Measurements from ENCODE around the gene SPAG5. TPM values are rescaled to one million over a fixed set of nuclear protein-coding genes. Genes with fewer than 3 reads are reported as not detected.

Gene SPAG5
- total RNA-seq, 1 donor from 2014 or later, result 88.3 TPM

GRCh38 chr17:28623696-28624095 lies 24.9 kb upstream of the SPAG5 start:
- TF ChIP-seq CTCF (conservative IDR thresholded peaks at IDR 0.05), result no peak
- DNase-seq (ENCODE audit: extremely low spot score, unreplicated experiment), result no peak
- no peaks in the 10 kb centered on the region for H3K4me1 Mint-ChIP-seq (ENCODE audit: unreplicated experiment)
- peaks cover 33% of the 10 kb centered on the region for H3K36me3 Mint-ChIP-seq
- H3K4me3 Mint-ChIP-seq, result no peak overlapping the region
- no peaks in the 10 kb centered on the region for H3K9me3 Mint-ChIP-seq
- H3K27ac Mint-ChIP-seq, result no peak overlapping the region
- H3K27me3 Mint-ChIP-seq, result no peaks in the 10 kb centered on the region

- DNase-seq (ENCODE audit: extremely low spot score, unreplicated experiment), result no peak
- Mint-ChIP-seq H3K4me1 (ENCODE audit: unreplicated experiment) (no peaks in the 10 kb centered on the region), H3K4me3 (no peak overlapping the region), H3K27ac (no peak overlapping the region), H3K9me3 (no peaks in the 10 kb centered on the region), H3K36me3 (peaks cover 33% of the 10 kb centered on the region), H3K27me3 (no peaks in the 10 kb centered on the region)
- no peak for TF ChIP-seq CTCF (conservative IDR thresholded peaks at IDR 0.05)
Measured at GRCh38 chr17:28622186-28622585, 23.4 kb upstream of the SPAG5 start.

GRCh38 chr17:28620010-28620409 lies 21.2 kb upstream of the SPAG5 start:
- Mint-ChIP-seq H3K4me3 (no peak overlapping the region), H3K27me3 (no peaks in the 10 kb centered on the region), H3K36me3 (peaks cover 35% of the 10 kb centered on the region), H3K27ac (no peak overlapping the region), H3K4me1 (ENCODE audit: unreplicated experiment) (no peaks in the 10 kb centered on the region), H3K9me3 (no peaks in the 10 kb centered on the region)
- no peak for DNase-seq (ENCODE audit: extremely low spot score, unreplicated experiment)
- TF ChIP-seq CTCF (conservative IDR thresholded peaks at IDR 0.05), result no peak

GRCh38 chr17:28618464-28618863 lies 19.6 kb upstream of the SPAG5 start:
- no peak for TF ChIP-seq CTCF (conservative IDR thresholded peaks at IDR 0.05)
- H3K36me3 Mint-ChIP-seq, result peaks cover 35% of the 10 kb centered on the region
- no peaks in the 10 kb centered on the region for H3K27me3 Mint-ChIP-seq

GRCh38 chr17:28616281-28616680 lies 17.5 kb upstream of the SPAG5 start:
- H3K27me3 Mint-ChIP-seq, result no peaks in the 10 kb centered on the region
- TF ChIP-seq CTCF (conservative IDR thresholded peaks at IDR 0.05), result no peak
- H3K9me3 Mint-ChIP-seq, result no peaks in the 10 kb centered on the region
- peaks cover 25% of the 10 kb centered on the region for H3K36me3 Mint-ChIP-seq
- H3K27ac Mint-ChIP-seq, result no peak overlapping the region
- H3K4me3 Mint-ChIP-seq, result no peak overlapping the region
- H3K4me1 Mint-ChIP-seq (ENCODE audit: unreplicated experiment), result no peaks in the 10 kb centered on the region
- DNase-seq (ENCODE audit: extremely low spot score, unreplicated experiment), result no peak

More at GRCh38 chr17:28618464-28618863, 19.6 kb upstream of the SPAG5 start:
- Mint-ChIP-seq H3K9me3 (no peaks in the 10 kb centered on the region), H3K27ac (no peak overlapping the region), H3K4me1 (ENCODE audit: unreplicated experiment) (no peaks in the 10 kb centered on the region), H3K4me3 (no peak overlapping the region)
- no peak for DNase-seq (ENCODE audit: extremely low spot score, unreplicated experiment)
